ENCODE results near the gene MICU1. TPM values are rescaled to one million over a fixed set of nuclear protein-coding genes. Genes with fewer than 3 reads are reported as not detected.
"Not testable (repeated sequence)": the region's sequence is repeated elsewhere in the genome, so short reads cannot be mapped to it uniquely, and the experiment has no call there.

The MICU1 gene
- total RNA-seq, 1 donor from 2014 or later = 66.8 TPM

DNA sequence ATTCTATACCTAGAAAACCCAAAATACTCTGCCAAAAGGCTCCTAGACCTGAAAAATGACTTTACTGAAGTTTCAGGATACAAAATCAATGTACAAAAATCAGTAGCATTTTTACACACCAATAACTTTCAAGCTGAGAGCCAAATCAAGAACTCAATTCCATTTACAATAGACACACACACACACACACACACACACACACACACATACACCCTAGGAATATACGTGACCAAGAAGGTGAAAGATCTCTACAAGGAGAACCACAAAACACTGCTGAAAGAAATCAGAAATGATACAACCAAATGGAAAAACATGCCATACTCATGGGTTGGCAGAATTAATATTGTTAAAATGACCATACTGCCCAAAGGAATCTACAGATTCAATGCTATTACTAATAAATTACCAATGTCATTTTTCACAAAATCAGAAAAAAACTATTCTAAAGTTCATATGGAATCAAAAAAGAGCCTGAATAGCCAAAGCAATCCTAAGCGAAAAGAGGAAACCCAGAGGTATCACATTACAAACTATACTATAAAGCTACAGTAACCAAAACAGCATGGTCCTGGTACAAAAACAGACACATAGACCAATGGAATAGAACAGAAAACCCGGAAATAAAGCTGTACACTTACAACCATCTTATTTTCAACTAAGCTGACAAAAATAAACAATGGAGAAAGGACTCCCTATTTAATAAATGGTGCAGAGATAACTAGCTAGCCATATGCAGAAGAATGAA lies 122.0 kb downstream of the MICU1 start:
- no peak for DNase-seq

DNA sequence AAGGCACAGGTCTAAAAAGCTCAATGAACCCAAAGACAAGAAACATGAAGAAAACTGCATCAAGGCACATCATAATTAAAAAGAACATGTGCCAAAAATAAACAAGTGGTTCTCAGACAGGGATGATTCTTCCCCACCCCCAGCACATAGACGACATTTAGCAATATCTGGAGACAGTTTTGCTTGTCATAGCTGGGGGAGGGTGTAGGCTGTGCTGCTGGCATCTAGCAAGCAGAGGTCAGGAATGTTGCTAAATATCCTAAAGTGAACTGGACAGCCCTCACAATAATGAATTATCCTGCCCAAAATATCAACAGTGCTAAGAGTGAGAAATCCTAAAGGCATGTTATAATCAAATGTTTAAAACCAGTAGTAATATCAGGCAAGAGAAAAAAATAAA lies 122.6 kb downstream of the MICU1 start:
- no peak for DNase-seq

DNA sequence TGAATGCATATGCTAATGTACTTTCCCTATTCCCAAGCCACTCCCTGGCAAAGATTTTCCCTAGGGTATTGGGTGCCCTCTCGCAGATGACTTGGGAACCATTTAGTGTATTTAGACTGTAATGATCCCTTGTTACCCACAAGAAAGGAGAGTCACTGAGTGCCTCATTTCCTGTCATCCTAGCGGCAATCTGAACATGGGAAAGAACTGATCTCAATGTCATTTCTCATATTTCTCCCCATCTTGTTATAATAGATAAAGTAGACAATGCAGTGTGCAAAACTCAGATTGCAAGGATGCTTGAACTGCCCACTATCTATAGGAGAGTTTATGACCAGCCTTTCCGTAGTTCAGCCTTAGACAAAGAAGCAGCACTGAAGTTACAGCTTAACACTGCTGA lies 123.3 kb downstream of the MICU1 start:
- DNase-seq = no peak

DNA sequence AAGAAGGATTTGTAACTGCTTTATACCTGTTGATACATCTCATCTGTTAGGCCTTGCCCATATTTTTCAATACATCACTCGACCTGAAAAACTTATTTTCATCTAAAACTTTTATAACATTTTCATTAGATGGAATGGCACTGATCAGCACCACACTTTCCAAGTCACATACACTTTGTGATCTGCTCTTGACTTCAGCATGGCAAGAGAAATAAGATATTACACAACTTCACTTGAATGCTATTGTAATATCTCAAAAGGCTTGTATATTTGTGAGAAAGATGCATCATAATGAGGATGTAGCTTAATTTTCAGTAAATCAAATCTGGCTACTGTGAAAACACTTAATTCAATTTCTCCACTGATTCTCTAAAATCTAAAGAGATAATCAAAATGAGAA lies 126.2 kb downstream of the MICU1 start:
- DNase-seq = no peak

- DNase-seq = no peak
Observed at GRCh38 chr10:72490951-72491350, 134.9 kb downstream of the MICU1 start.

- DNase-seq = no peak
Observed at GRCh38 chr10:72487521-72487920, 138.4 kb downstream of the MICU1 start.

DNA sequence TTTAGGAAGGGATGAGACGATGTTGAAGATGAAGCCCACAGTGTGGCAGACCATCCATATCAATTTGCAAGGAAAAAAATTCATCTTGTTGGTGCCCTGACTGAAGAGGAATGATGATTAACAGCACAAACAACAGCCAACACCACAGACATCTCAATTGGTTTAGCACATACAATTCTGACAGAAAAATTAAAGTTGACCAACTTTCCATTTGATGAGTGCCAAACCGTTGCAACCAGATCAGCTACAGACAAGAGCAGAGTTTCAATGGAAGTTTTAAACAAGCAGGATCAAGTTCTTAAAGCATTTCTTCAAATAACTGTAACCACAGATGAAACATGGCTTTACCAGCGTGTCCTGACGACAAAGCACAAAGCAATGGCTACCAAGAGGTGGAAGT lies 138.8 kb downstream of the MICU1 start:
- DNase-seq = no peak

DNA sequence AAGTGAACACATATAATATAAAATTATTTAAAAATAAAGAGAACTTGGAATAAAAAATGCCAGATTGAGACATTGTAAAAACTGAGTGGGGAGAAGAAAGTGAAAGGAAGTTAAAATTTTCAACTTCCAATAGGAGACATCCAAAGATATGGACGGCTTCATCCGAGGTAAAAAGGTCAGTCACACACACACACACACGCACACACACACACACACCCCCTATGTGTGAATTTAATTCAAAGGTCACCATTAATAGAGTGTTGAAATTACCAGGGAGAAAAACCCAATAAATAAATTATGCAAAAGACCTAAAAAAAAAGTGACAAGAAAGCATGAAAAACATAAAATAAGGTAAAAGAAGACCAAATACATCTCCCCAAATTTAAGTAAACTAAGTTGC lies 140.2 kb downstream of the MICU1 start:
- no peak for DNase-seq

GRCh38 chr10:72484521-72484920 lies 141.4 kb downstream of the MICU1 start:
- no peak for DNase-seq

- no peak for DNase-seq
Observed at GRCh38 chr10:72483471-72483870, 142.4 kb downstream of the MICU1 start.

GRCh38 chr10:72480861-72481260 lies 145.0 kb downstream of the MICU1 start:
- no peak for DNase-seq

DNA sequence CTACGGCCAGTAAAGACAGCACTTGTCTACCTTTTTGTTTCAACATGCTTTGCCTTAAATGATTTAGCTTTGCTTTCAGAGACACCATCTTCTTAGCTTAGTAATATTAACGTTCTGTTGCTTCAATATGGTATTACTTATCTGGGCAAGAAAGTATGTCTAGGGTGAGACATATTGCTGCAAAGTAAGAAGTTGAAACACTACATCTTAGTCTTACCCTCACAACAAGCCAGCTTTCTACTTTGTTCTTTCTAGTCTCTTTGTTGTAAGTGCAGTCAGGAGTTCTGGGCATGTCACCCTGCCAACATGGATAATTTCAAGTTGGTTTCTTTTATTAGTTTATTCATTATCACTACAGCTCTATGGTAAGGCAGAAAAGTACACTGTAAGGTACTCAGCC lies 148.4 kb downstream of the MICU1 start:
- DNase-seq = no peak

DNA sequence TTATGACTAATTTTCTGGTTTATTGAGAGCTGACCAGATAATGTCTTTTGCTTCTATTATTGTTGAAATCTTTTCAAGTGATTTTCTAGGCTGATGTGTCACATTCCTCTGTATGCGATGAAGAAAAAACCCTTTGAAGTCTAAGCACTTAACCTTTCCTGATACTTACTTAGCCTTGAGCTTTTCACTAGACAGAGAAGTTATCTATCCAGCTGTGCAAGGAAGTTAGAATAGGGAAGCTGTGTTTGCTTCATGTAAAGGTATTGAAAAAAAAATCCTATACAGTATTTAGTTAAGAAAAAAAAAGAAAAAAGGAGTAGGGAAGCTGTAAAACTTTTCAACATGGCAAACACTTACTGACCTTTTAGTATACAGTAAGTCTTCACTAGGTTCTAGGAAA lies 153.6 kb downstream of the MICU1 start:
- no peak for DNase-seq

- DNase-seq = no peak
Observed at GRCh38 chr10:72470666-72471065, 155.2 kb downstream of the MICU1 start.

DNA sequence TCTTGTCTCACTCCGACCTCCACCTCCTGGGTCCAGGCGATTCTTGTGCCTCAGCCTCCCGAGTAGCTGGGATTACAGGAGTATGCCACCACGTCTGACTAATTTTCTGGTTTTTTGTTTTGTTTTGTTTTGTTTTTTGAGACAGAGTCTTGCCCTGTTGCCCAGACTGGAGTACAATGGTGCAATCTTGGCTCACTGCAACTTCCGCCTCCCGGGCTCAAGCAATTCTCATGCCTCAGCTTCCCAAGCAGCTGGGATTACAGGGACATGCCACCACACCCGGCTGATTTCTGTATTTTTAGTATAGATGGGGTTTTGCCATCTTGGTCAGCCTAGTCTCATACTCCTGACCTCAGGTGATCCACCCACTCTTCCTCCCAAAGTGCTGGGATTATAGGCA lies 158.8 kb downstream of the MICU1 start:
- not testable (repeated sequence) for DNase-seq

GRCh38 chr10:72466018-72466417 lies 159.9 kb downstream of the MICU1 start:
- DNase-seq = no peak

DNA sequence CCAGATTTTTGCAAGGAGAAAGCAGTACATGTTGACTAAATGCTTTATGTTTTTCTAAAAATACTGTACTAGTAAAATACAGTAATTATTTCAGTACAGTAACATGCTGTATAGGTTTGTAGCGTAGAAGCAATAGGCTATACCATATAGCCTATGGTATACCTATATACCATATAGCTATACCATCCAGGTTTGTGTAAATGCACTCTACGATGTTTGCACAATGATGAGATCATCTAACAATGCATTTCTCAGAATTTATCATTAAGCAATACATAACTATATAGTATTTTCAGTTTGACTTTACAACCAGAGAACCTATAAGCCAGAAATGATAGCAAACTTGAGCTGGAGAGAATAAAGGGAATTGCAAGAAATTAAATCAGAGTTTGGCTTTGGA lies 161.4 kb downstream of the MICU1 start:
- no peak for DNase-seq

- DNase-seq = no peak
Observed at GRCh38 chr10:72462261-72462660, 163.6 kb downstream of the MICU1 start.

GRCh38 chr10:72461085-72461484 lies 164.8 kb downstream of the MICU1 start:
- no peak for DNase-seq

DNA sequence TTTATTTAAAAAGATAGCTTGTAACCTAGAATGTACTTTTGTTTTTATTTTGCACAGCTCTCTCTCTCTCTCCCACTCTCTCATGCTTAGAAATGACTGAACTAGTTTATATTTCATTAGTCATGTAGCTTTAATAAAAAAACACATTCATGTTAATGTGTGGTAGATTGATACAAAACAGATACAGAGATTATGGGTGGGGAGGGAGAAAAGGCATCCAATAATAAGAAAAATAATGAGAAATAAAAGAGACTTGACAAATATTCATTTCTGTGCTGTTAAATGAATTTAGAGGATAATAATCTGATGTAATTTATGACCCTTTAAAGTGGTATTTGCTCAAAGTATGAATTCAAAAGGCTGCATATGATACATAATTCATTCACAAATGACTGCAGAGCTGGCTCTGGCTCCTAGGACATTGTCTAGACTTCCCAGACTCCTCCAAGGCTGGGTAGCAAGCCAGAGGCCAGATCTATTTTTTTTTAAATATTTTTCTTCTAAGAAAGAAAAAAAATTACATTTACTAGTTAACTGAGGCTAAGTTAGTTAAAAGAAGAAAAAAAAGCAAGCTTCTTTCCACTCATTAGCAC lies 165.5 kb downstream of the MICU1 start:
- DNase-seq = no peak

DNA sequence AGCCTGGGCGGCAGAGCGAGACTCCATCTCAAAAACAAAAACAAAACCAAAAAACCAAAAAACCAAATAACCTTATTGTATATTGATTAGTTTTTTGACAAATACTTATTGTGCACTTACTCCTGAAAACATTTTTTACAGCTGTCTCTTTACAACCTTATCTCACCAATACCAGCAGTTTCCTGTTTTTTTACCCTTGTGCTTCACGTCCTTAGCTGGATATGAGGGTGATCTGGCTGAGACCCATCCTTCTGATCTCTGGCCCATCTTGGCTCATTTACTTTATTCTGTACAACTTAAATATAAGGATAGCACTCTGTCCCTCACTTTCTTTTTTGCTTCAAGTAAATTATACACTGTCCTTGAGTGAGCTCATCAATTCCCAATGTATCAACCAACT lies 166.6 kb downstream of the MICU1 start:
- DNase-seq = no peak

DNA sequence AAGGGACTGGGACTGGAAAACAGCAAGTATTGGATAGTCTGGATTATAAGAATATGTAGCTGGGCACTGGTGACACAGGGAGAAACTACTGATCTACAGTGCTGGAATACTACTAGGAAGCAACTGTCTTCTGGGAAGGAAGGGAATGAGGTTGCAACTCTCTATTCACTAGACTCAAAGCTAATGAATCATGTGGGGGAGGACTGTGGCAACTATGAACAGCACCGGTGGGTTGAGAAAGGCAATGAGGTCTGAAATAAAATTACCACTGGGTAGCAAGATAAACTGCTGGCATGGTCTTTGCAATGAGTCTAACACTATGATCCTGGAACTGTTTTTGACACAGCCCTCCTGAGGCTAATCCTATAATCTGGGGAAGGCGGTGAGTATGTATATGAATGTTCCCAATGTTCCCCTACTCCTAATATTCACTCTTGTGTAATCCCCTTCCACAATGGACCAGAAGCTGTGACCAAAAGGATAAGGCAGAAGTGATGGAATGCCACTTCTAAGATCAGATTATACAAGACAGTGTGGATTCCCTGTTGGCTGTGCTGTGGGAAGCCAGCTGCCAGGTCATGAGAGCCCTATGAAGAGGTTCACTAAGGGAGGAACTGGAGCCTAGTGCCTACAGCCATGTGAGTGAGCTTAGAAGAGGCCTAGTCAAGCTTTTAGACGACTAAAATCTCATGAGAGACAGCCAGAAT lies 169.8 kb downstream of the MICU1 start:
- no peak for DNase-seq

DNA sequence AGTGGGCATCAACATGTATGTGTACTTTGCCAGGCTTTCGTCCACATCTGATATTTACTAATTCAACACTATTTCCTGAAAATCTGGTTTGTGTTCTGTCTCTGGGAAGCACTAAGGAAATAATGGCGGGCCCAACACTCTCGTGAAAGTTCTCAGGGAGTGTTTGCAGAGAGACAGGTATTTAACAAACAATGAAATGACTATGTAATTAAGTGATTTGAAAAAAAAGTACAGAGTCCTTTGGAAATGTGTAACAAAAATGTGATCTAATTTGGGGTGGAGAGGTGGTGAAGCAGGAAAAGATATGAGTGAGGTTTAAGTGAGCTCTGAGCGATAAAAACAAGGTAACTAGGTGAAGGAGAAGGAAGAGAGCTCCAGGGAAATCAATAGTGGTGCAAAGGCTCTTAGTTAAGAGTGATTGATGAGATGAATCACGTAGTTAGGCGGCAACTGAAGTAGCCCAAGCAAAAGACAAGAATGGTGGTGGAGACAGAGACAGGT lies 175.9 kb downstream of the MICU1 start:
- no peak for DNase-seq

- DNase-seq = no peak
Observed at GRCh38 chr10:72445851-72446250, 180.0 kb downstream of the MICU1 start.

Measured in occipital lobe (tissue), 2 donors.